HG03442 (cell line): ENCODE results near the gene MIB2.
A peak's percentile ranks its signal among the peaks of the same experiment; 100 is the strongest.

Experiments
- ATAC-seq: cut with Tn5 transposase; IDR thresholded peaks from one replicate; pipeline ENCODE4 v1.9.1; 2021; ENCODE audit warnings: mild to moderate bottlenecking, moderate library complexity; ENCODE audit not compliant: unreplicated experiment

MIB2 gene

GRCh38 chr1:1677718-1678580 is 62.6 kb downstream of the MIB2 start:
- ATAC-seq: peak; percentile 49

DNA sequence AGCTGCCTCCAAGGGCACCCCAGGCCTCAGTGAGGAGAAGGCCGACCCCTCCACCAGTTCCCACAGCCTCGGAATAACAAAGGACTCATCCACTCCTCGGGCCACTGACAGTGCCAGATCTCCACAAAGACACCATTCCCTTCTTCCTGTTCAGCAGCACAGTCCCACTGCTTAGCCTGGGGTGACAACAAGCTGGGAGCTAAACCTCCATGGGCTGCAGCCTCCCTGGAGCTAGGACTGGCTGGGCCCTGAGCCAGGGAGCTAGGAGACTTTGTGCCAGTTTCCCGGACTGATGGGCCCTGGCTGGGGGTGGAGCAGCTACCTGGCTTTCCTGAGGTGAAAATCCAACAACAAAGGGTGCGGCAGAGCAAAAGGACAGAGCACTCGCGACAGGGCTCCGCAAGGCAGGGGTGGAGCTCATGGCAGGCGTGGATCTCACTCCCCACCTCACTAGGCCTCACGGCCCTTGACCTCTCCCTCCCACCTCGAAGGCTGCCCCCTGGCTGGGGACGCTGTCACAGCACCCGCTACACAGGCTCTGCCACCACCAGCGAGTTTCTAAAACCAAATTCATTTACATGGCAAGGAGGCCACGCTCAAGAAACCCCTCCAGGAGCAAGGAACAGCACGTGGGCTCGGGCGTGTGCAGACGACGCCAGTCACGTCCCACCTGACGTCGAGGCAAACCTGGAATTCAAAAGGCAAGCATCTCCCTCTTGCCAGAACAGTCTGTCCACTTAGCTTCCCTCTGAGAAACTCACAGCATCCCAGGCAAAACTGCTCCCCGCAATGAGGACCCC is 63.5 kb downstream of the MIB2 start:
- peak; percentile 27 for ATAC-seq
